Esophagus squamous epithelium (tissue), 4 donors: Measurements from ENCODE around the gene THSD7B.

ENCODE experiments used
- POLR2A ChIP-seq, 4 donors: fragments of 450-650 bp; IDR thresholded peaks; one replicate each; pipeline ENCODE4 v1.6.1; 2017; ENCODE audit warnings: antibody characterized with exemption in 4 of 4, mild to moderate bottlenecking in 4 of 4, moderate library complexity in 3 of 4
- TF ChIP-seq, protein P1 (sequence below), 6 experiments: fragments of 450-650 bp in 4 of 6; fragments of 200-600 bp in 2 of 6; sonication (generic) in 2 of 6; IDR thresholded peaks; one replicate each; pipeline ENCODE4 v1.5.1; 2016 to 2019; ENCODE audit warnings: antibody characterized with exemption in 6 of 6, mild to moderate bottlenecking in 4 of 6, moderate library complexity in 4 of 6

GRCh38 chr2:137021763-137022162, 256.4 kb downstream of the THSD7B start:
- TF ChIP-seq, protein P1, sequence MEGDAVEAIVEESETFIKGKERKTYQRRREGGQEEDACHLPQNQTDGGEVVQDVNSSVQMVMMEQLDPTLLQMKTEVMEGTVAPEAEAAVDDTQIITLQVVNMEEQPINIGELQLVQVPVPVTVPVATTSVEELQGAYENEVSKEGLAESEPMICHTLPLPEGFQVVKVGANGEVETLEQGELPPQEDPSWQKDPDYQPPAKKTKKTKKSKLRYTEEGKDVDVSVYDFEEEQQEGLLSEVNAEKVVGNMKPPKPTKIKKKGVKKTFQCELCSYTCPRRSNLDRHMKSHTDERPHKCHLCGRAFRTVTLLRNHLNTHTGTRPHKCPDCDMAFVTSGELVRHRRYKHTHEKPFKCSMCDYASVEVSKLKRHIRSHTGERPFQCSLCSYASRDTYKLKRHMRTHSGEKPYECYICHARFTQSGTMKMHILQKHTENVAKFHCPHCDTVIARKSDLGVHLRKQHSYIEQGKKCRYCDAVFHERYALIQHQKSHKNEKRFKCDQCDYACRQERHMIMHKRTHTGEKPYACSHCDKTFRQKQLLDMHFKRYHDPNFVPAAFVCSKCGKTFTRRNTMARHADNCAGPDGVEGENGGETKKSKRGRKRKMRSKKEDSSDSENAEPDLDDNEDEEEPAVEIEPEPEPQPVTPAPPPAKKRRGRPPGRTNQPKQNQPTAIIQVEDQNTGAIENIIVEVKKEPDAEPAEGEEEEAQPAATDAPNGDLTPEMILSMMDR (IDR thresholded peaks at IDR 0.05): no peak
- TF ChIP-seq POLR2A (IDR thresholded peaks at IDR 0.05): no peak
